Measurements from ENCODE around the gene PEX14.
A peak's percentile ranks its signal among the peaks of the same experiment; 100 is the strongest.

PEX14 gene

DNA sequence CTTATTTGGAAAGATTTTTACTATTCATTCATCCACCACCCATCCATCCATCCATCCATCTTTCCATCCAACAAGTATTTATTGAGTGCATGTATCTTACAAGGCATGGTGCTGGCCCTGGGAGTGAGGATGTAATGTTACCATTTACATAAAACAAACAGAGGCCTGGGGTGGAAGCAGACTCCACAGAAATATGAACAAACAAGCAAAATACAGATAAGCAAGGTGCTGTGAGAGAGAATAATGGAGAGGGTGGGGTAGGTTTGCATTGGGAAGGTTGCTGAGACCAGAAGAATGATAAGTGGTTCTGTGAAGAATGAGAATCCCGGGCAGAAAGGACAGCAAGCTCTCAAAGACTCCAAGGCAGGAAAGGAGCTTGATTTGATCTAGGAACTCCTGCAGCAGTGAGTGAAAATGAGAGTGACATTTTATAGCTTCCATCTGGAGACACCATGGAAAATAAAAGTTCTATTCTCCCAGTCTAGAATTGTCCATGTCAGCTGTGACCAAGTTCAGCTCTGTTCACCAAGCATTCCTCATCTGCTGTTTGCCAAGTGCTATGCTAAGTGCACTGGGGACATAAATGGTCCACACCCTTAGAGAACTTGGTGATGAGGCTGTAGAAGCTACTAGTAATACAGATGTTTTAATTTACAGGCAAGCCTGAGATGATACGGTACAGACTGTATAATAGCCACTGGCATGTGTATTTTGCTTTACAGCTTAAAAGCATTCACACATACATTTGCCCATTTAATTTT lies 75.3 kb downstream of the PEX14 start:
- DNase-seq (ENCODE audit: low spot score) = no peak

DNA sequence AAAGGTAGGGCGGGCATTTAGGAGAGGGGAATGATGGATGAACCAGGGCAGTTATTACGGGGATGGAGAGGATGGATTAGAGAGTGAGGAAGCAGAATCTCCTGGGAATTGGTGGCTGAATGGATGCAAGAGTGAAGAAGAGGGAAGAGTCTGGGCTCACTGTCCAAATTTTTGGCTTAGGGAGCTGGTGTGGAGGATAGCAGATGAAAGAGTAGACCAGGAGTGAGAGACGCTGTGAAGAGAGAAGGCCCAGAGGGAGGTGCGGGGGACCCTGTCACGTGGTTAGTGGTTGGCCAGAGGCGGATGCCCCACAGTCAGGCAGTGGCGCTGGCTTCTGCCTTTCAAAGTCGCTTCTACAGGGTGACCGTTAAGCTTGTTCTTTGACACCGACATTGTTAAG lies 78.4 kb downstream of the PEX14 start:
- no peak for DNase-seq (ENCODE audit: low spot score)

DNA sequence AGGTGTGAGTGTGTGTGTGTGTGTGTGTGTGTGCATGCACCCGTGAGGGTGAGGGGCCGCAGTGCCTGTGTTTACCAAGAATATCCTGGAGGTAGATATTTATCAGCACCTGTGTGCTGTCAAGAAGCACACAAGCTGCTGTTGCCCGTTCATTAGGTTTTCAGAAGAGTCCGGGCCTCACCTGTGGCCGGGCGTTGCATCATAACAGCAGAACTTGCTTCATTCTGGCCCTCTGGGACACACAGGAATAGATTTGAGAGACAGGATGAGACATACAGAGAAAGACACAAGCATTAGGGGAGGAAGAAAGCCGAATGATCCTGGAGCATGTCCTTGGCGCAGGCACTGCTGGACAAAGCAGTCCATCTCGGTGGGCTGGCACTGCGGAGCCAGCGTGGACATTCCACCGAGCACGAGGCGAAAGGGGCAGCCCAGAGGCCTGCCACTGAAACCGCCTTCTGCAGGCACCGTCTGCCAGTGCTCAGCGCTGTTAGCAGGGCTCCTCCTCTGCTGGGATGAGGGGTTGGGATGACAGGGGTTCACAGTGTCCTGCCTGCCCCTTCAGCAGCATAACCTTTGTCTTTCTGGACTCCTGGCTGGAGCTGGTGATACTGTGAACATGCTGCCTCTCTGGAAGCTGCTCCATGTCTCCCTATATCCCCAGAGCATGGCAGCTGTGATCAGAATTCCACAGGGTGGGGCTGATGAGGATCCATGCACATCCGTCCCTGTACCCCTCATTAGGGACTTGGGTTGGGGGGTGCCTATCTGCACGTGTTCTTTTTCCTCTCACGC lies 81.1 kb downstream of the PEX14 start:
- no peak for DNase-seq (ENCODE audit: low spot score)

DNA sequence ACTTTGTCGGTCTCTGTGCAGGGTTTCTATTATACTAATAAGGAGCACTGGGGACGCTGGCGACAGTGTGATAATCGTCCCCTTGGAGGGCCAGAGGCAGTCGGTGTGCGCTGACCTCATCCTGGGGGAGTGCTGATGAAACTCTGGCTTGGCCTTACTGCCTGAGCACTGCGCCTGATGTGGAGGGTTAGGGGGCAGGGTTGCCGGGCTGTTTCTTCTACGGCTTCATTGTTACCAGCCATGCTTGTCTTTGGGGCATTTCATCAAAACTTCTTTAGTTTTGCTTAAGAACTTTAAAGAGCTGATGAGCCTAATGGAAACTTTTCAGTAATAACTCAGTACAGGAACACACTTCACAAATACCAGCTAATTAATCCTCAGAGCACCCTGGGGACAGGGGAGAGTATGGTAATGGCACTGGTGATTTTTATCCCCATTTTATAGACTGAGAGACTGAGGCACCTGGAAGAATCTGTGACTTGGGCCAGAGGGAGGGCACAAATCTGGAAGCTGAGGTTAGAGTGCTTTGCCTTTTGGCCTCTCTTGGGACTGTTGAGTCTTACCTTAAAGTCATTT lies 81.8 kb downstream of the PEX14 start:
- DNase-seq (ENCODE audit: low spot score) = no peak

DNA sequence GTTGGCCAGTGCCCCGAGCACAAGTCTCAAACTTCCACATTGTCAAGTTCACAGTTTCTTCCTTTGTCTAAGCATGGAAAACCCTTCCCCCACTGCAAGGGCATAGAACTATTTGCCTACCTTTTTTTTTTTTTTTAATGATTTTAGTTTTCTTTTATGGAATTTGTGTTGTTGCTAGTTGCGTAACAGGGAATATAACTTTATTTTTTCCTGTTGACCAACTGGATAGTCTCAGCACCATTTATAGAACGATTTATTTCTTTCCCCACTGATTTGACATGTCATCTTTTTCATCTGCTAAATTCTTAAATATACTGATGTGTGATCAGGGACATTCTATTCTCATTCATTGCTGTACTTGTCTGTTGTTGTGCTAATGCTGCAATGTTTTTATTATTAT lies 83.0 kb downstream of the PEX14 start:
- DNase-seq (ENCODE audit: low spot score) = no peak

DNA sequence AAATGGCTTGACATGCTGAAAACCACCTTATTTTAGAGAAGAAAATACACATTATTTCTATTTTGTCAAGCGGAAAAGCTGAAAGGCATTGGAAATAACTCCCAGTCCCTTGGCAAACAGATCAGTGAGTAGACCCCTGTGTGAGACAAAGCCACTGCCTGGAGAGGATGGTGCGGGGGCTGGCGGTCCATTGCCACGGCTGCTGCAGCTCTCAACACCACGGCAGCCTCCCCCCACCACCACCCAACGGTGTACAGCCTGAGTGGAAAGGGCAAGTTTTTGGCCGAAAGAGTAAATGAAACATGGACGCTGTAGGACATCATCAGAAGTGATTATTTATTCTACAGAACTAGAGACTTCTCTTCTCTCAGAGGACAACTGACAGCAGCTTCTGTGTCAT lies 84.6 kb downstream of the PEX14 start:
- DNase-seq (ENCODE audit: low spot score) = no peak

DNA sequence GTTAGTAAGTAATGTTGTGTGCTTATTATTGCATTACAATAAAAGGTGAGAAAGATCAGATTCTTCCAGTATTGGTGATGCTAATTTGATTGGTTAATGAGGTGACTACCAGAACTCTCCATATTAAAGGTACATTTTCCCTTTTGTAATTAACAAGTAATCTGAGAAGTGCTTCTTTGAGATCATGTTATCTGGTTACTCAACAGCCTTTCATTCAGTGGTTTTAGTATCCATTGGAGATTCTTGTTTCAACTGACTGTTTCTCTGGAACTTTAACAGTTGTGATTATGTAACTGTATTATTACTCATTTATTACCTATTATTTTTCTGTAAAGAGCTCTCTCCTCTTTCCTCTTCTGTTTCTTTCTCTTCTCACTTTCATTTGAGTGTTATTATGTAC lies 86.7 kb downstream of the PEX14 start:
- no peak for DNase-seq (ENCODE audit: low spot score)

DNA sequence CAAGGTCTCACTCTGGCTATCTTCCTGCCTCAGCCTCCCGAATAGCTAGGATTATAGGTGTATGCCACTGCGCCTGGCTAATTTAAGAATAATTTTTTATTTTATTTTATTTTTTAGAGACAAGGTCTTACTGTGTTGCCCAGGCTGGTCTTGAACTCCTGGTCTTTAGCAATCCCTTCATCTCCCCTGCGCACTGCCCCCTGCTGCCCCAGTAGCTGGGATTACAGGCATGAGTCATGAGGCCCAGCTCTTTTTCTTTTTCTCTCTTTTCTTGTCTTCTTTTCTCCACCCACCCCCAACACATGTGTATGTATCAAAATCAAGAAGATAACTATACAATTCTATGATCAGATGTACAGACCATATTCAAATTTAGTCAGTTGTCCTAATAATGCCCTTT lies 87.2 kb downstream of the PEX14 start:
- DNase-seq (ENCODE audit: low spot score) = no peak

DNA sequence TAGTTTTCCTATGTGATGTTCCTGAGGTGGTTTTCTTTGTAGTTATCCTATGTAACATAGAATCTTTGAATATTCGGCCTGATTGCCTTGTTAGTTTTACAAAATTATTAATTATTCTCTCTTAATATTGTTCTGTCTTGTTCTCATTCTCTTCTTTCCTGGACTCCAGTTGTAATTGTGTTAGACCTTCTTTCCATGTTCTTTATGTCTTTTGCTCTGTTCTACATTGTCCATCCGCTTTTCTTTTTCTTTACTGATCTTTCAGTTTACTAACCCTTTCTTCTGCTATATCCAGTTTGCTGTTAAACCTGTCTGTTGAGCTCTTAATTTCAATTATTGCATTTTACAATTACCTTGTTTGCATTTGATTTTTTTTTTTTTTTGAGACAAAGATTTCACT lies 89.3 kb downstream of the PEX14 start:
- DNase-seq (ENCODE audit: low spot score) = no peak

DNA sequence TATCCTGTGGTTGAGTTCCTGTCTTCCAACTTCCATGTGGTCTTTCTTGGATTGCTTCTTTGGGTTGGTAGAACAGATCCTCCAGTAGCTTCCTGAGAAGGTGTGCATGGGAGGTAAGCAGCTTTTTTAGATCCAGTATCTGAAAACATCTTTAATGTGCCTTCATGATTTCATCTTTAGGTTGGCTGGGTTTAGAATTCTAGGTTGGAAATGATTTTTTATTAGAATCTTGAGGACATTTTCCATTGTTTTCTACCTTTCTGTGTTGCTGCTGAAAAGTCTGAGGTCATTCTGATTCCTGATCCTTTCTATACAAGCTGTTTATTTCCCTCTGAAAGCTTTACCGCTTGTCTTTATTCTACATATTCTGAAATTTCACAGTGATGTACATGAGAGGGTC lies 94.8 kb downstream of the PEX14 start:
- DNase-seq (ENCODE audit: low spot score) = no peak

DNA sequence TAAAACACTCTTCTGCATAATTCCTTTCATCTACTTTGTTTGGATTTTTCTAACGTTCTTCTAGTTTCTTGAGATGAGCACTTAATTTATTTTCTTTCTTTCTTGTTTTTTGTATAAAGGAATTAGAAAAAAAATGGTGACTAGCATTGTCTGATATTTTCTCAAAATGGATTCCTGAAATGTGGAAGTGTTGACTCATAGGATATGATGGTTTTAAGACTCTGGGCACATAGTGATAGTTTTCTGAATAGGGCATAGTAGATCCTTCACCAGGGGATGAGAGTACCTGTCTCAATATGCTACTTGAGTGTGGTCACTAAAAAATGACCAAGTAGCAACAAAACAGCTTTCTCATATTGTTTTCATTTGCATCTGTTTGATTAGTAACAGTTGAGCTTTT lies 100.9 kb downstream of the PEX14 start:
- peak; percentile 28 for DNase-seq (ENCODE audit: low spot score)

DNA sequence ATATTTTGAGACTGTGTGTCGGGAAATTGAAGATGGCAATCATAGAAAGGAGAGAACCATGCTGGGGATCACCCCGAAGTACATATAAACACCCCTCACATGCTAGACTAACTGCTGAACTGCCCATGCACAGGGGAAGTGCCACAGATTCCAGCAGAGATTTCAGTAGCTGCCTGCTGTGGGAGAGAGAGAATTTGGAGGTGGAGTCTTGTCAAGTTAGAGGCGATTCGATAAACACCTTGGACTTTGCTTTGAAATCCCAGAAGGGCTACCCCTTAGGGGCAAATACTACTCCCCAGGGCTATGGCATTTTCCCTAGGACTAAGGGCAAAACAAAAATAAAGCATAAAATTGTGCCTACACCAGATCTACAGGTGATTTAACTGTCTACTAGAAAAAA lies 103.3 kb downstream of the PEX14 start:
- no peak for DNase-seq (ENCODE audit: low spot score)

DNA sequence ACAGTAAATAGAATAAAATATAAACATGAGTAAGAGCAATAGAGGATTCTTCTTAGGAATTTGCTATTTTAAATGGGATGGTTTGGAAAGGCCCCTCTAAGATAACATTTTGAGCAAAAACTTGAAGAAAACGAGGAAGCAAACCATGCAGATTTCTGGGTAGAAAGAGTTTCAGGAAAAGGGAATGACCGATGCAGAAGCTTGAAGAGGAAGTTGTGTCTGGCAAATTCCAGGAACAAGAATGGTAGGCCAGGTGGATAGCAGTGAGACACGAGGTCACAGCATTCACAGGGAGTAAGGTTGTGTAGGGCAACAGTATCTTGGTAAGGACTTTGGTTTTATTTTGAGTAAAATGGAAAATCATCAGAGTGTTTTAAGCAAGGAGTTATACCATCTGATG lies 108.9 kb downstream of the PEX14 start:
- DNase-seq (ENCODE audit: low spot score) = no peak

DNA sequence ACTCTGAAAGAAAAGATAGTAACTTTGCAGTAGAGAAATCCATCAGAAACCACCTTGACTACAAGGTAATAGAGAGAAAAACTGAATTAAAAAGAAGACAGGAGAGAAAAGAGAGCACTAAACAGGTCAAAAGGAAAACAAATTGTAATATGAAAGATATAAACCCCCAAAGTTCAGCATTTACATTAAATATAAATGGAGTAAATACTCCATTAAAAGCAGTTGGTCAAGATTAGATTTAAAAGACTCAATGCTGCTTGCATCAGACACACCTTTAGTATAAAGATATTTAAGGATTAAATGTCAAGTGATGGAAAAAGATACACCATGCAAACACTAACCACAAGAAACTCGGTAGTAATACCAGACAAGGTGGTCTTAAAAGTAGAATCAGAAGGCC lies 110.5 kb downstream of the PEX14 start:
- DNase-seq (ENCODE audit: low spot score) = no peak

DNA sequence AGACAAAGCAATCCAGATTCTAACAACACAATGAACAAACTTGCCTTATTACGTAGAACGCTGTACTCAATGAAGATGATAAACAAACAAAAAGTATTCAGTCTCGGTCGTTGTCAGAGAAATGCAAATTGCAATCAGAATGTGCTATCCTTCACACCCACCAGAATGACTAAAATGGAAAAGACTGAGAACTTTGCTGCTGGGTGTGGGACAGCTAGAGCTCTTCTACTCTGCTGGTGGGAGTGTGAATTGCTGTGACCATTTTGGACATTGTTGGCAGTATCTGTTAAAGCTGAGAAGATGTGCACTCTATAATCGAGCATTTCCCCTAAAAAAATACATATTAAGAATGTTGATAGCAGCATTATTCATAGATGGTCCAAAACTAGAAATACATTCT lies 111.4 kb downstream of the PEX14 start:
- no peak for DNase-seq (ENCODE audit: low spot score)

DNA sequence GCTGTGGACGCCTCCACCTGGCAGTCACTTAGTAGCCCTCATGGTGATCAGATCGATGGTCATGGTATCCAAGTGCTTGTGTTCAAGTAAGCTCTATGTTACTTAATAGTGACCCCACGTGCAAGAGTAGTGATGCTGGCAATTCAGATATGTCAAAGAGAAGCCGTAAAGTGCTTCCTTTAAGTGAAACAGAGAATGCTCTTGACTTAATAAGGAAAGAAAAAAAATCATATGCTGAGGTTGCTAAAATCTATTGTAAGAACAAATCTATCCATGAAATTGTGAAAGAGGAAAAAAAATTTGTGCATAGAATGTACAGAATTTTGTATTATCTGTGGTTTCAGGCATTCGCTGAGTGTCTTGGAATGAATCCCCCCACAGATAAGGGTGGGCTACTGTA lies 113.9 kb downstream of the PEX14 start:
- no peak for DNase-seq (ENCODE audit: low spot score)

DNA sequence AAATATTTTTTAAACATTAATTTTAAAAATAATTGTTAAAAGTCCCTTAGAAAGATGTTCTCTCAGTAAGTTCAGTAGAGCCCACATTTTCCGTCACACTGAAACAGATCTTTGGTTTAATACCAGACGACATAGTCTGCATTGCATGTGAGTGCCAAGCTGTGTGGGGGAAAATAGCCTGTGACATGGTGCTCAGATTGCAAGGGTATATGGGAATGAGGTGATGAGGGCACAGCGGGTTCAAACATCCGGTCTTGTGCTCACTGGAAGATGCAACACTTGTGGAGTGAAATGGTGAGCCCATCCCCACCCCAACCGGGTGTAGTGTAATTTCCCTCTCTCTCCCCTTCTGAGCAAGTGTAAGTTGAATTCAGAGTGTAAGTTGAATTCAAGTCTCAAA lies 114.3 kb downstream of the PEX14 start:
- no peak for DNase-seq (ENCODE audit: low spot score)

DNA sequence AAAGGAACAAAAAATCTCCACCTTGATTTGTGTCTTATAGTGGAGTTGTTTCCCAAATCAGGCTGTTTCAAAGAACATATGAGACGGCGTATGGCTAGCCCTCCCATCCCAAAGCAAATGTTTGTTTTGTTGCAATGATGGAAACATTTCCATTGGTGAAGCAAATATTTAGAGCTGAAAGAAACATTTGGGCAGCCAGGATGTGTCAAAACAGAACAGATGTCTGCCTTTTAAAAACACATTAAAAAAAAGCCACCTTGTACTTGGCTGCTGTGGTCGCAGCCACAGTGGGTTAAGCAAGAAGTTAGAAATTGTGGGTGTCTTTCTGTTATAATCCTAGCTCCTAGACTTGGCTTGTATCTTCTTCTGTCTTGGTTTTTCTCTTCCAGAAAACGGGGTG lies 116.3 kb downstream of the PEX14 start:
- DNase-seq (ENCODE audit: low spot score) = no peak

DNA sequence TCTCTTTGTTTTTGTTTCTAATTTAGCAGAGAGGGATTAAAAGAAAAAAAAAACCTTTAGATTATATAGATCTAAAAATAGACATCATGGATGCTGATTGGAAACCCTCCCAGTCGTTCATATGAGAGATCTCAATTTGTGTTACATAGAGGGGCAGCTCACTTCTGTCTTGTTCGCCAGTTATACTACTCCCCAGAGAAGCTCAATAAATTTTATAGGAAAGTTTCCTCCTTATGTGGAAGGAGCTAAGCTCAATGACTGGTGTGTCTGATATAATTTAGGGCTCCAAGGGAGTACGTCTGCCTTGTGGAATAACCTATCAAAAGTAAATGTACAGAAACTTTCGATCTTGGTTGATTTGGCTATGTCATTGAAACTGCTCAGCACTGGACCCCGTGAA lies 117.6 kb downstream of the PEX14 start:
- no peak for DNase-seq (ENCODE audit: low spot score)

DNA sequence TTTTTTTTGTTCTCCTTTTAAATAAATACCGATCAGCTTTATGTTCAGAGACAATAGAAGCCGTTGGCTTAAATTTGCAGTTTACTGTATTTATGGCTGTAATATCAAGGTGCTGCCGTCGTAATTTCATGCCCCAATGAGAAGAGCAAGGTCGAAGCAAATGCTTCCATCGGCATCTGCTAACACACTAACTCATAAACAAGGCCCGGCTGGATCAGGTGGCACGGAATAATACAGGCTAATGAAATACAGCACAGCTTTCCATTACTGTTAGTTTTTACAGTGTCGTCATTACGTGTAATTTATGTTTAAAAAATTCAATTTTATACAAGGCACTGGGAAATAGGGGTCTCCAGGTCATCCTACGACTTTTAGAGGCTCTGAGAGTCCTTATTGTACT lies 119.0 kb downstream of the PEX14 start:
- DNase-seq (ENCODE audit: low spot score) = no peak

DNA sequence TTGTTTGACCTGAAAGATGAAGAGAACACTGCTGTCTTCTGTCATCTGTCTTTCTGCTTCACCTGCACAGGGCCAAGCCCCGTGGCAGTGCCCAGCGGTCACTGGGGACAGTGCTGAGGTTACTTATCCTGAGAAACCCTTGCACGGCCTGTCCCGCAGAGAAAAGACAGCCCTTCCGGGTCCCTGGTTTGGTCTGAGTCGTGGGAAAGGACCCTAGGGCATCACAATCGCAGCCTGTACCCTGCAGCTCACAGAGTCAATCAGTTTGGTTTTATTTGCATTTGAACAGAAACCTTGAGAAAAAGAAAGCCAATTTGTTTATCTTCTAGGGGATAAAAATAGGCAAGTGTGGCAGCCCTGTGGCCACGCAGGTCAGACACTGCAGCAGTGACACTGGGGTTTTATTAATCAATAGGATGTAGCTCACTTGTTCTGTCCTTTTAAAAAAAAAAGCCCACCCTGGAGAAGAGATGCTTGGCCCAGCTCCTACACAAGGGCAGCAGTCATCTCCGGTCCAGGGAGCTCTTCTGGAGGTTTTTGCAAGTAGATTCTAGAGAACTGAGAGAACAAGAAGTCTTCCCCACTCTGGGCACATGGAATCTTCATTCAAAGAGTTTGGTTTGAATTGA lies 120.0 kb downstream of the PEX14 start:
- no peak for DNase-seq (ENCODE audit: low spot score)

DNA sequence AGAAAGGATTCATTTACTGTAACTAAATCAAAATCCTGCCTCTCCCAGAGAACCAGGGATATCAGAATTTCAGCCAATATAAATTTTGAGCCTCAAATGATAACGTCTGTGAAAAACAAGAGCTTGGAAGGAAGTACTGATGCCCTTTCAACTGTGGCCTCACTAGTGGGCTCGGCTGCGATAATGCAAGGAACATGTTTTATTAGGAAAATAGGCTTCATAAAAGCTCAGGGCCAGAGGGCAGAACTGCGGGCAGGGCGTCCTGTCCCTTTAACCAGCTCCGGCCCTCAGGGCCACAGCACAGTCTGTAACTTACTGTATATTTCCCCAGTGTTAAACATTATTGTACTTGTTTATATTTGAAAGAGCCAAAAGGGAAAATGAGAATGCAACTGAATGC lies 122.0 kb downstream of the PEX14 start:
- no peak for DNase-seq (ENCODE audit: low spot score)

Data from SW480 (cell line).